NCI-H2196 (cell line): ENCODE results near the gene CDK5R2.

Experiments
- DNase-seq: peaks from one replicate; lab custom pipeline; 2025; ENCODE audit not compliant: unreplicated experiment; lab: John Stamatoyannopoulos, UW

The CDK5R2 gene

DNA sequence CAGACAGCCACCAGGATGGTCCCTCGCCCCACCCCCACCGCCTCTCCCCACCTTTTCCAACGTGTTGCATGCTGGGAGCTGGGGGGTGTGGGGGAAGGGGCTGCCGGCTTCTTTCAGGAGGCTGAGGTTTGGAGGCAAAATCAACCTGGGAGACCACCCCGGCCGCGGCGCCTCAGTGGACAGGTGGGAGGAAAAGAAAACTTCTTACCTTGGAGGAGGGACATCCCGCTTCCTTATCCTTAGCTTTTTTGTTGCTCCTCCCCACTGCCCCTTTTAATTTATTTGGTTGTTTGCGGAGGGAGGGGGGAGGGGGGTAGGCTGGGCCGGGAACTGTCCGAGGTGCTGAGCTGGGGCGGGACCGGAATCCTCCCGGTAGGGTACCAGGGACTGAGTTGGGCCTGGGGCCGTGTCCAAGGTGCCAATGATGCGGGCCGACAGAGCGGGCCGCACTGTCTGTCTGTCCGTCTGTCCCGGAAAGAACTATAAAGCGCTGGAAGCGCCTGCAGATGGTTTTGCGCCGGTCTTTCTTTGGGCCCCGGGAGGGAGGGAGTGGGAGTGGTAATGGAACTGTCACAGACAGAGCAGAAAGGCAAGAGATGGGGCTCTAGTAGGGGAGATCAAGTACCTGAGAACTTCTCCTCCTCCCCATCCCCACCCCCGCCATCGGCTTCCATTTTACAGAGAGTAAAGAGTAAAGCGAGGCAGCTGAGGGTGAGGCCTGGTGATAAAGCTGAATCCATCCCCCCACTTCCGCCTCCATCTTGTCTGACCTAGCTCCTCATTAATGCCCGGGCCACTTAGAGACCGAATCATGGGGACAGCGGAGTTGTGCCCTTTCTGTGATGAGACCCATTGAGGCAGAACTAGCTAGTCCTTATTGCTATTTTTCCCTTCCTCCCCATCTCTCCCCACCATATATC, 2.4 kb downstream of the CDK5R2 start:
- peak; percentile 58 for DNase-seq

DNA sequence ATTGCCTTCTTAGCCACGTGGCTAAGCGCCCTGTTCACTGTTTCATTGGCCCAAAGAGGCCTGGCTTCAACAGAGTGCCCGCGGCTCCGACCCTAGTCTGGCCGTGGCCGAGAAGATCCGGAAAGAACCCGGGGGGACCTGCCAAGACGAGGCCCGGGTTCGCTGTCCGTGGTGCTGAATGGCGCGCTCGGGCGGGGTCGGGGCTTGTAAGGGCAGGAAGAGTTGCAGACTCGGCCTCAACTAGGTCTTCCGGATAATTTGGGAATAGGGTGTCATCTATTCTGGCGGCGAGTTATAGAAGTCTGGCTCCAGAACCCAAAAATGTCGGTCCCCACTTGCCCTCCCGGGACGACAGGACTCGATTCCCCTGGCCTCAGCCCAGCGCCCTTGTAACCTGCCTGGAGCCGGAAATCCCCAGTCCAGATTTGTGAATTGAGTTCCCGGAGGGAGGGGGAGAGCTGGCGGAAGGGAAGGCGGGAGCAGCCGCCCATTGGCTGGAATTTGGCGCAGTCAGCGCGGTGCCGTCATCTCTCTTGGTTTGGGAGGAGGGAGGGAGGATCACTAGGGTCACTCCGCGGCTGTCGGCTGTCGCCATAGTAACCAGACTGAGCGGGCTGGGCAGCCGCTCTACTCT, 3.5 kb downstream of the CDK5R2 start:
- DNase-seq = peak; percentile 98

DNA sequence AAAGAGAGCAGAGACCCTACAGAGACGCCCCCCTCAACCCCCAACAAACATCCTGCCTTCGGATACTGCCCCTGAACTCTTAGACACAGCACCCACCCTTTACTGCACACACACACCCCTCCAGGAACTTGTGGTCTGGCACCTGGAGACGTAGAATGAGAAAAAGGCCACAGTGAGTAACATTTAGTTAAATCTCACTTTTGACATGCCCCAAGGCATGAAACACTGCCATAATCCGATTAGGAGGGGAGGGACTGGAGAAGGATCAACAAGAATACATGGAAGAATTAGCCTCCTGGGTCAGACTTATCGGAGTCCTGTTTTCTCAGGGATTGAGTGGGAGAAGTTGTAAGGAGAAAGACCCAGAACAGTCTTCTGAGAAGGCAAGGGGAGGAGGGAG, 4.1 kb downstream of the CDK5R2 start:
- DNase-seq = no peak

DNA sequence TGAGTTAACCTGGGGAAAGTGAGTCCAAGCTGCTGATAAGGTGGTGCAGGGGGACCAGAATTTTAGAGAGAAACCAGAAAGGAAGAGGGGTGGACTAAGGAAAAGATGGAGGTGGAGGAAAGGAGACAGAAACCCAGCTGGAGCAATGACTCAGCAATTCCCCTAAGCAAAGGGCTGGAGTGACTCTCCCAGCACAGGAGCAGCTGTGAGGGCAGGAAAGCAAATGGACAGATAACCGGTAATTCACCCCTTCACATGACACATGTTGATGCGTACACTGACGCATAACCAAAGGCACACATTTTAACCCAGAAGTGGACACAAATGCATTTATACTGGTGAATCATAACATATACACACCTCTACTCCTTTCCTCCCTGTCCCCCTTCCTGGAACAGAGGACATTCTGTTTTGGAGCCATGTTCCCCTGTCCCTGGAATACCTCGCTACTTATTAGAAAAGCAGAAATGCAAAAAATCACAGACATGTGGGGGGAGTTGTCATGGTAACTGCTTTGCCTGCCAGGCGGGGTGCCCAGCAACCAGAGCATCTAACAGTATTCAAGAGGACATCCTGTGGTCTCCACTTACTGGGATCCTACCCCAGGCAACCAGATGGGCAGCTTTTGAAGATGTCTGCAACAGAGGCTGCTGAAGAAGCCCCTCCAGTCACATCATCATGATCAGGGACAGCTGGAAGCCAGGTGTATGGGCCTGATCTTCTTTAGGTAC, 4.7 kb downstream of the CDK5R2 start:
- peak; percentile 64 for DNase-seq

DNA sequence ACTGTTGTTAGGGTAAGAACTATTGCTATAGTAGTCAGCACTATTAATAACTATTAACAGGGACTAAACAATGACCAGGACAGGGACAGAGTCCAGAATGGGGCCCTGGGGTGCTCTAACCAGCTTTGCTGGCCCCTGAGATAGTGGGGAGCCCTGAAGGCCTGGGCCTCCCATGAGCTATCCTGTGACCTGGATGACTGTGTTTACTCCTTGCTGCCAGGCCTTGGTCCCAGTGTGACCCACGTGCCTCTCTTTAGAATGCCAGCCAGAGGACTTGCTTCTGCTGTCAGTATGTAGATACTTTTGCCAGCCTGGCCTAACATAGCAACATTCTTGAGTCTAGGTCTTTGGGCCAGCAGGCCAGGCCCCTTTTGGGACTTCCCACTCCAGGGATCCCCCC, 11.4 kb downstream of the CDK5R2 start:
- no peak for DNase-seq

DNA sequence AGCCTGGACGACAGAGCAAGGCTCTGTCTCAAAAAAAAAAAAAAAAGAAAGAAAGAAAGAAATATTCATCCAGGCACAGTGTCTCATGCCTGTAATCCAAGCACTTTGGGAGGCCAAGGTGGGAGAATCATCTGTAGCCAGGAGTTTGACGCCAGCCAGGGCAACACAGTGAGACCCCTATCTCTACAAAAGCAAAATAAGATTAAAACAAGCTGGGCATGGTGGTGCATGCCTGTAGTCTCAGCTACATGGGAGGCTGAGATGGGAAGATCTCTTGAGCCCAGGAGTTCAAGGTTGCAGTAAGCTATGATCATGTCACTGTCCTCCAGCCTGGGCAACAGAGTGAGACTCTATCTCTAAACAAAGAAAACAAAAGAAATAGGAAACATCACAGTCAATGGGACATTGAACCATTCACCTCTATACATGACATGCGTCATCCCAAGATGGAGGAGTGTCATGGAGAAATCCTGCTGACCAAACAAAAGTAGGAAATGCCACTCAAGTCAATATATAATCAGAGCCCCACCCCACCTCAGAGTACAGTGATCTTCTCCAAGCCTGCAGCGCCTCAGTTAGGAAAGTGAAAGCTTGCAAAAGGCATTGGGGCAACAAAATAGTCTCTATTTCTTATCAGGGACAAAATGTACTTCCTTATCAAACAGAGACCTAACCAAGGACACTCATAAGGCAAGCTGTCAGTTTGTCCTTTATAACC, 15.8 kb downstream of the CDK5R2 start:
- no peak for DNase-seq

DNA sequence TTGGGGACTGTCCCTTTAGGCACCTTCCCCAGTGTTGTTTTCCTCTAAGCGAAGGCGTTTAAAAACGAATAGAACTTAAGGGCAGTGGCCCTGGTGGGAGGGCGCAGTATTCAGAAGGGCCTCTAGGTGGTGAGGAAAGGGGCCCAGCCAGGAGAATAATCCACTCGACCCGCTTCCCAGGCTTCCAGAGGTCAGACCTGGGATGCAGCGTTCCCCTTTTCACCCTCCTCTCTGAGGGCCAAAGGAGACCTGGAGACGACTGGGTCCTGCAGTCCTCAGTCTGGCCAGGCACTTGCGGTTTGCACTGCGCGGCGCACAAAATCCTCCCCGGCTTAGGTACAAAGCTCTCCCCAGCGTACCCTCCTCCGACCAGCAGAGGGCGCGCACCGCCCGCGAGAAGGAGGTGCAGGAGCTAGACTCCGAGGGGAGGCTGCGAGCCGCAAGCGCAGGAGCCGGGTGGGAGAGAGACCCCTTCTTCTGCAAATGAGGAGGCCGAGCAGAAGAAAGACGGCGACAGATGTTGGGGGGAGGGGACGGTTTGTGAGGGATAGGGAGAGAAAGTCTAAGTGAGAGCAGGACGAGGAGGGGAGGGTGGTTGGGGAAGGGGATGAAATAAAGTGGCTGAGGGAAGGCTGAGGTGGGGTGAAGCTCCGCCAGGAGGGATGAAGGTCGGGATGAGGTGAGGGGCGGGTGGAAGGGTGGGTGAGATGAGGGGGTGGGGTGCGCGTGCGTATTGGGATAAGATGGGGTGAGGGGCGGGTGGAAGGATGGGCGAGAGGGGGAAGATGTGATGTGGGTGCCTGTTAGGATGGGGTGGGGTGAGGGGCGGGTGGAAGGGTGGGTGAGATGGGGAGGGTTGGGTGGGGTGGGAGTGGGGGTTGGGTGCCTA, 20.6 kb downstream of the CDK5R2 start:
- peak; percentile 91 for DNase-seq

DNA sequence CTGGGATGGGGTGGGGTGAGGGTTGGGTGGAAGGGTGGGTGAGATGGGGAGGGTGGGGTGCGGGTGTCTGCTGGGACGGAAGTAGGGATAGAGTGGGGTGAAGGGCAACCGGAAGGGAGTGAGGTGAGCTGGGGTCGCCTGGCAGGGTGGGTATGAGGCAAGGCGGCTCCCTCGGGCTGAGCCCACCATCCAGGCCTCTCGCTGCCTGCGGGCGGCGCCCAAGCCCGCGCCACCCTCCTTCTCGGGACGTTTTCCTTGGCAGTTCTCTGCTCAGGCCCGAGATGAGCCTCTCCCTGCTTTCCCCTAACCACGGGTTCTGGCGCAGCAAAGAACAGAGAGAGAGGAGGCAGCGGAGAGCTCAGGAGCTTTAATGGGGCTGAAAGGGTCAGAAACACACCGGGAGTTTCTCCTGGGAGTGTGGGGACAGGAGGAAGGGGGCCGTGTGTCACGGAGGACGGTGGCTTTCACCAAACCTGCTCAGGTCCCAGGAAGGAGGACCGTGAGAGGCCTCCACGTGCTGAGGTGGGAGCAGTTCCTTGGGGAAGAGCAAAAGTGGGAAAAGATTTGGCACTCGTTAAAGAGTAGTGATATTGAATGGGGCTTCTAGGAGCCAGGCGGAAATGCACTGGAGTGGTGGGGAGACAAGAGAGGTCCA, 21.4 kb downstream of the CDK5R2 start:
- no peak for DNase-seq

DNA sequence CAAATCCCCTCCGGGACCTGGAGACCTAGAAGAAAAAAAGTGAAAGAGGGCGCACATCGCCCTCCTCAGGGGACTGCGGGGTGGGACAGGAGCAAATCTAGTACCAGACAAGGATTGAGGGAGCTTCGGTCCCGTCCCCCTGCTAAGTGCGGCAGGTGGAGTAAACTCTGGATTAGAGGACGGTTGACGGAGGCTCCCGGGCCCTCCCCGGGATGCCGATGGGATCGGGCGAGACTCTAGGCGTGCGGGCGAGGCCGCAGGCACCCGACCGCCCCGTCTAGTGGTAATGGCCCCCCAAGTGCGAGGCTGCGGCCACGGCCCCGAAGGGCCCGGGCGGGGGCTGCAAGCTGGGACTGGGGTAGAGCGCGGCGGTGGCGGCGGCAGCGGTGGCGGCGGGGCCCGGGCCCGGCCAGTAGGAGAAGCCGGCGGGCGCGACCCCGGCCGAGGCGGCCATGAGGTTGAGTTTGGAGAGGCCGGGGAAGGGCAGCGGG, 22.0 kb downstream of the CDK5R2 start:
- no peak for DNase-seq

DNA sequence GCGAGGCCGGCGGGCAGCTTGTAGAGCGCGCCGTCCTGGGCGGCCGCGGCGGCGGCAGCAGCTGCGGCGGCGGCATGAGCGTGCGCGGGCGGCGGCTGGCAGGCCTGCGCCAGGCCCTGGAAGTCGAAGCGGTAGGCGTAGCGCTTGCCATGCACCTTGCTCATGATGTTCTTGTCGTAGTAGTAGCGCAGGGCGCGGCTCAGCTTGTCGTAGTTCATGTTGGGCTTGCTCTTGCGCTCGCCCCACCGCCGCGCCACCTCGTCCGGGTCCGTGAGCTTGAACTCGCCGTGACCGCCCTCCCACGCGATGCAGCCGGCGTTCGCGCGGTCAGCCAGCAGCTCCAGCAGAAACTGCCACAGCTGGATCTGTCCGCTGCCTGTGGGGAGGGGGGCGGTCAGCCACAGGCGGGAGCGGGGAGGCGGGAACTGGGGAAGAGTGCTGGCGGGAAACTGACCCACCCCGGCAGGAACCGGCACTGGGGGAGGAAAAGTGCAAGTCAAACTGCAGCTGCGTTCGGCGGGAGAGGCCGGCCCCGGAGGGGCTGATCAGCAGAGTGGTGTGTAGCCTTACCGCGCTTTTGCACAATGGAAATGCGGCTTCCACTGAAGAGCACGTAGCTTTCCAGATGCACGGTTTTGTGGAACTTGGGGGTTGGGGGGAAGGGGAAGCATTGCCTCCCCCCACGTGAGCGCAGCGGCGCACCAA, 22.6 kb downstream of the CDK5R2 start:
- no peak for DNase-seq

DNA sequence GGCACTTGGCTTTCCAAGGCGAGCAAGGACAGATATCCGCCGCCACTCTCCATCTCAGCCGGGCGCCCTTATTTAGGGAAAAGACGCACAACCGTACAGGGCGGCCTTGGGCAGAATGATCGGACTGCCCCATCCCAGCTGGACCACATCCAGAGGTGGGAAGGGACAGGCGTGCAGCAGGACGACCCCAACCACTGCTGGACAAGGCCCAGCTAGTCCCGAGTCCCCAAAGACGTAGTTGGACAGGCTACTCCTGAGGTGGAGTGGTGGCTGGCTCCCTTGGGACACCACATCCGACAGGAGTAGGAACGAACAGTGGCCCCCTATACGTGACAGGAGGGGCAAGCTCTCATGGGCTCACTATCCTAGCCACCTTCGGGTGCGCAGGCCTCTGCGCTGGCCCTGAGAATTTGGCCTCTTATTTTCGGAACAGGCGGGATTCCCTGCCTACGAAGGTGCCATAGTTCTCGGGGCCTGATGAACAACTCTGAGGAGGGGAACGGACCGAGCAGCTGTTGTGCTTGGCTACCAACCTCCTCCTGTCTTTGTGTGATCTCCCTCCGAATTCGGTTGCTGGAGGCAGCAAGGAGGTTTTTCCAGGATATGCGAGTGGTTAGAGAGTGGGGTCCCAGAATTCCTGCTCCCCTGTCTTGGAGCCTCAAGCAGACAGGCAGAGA, 23.3 kb downstream of the CDK5R2 start:
- no peak for DNase-seq

DNA sequence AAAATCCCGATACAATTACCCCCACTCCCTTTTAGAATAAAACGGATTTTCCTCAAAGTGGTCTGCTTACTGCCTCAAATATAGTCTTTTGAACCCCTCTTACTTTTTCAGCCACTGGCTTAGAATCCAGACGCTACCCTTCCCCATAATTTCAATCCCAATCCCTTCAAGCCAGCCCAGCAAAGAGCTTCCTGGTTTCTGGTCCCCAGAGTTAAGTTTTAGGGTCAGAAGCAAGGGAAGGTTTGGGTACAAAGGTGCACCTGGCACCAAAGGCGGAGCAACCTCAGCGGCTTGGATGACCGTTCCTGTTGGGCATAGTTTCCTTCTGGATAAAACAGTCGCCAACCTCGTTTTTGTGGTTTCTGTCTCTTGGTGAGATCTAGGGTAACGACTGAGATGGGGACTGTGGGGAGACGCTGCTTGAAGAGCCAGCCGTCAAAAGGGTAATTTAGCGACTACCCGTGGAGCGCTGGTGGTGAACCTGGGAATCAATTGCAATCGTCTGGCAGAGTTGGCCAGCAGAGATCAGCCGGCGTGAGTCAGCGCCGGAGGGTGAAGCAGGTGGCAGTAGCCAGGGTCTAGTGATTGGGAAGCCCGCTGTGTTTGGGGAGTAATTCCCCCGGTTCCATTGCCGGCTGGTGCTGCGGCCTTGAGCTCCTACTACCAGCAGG, 23.9 kb downstream of the CDK5R2 start:
- no peak for DNase-seq

DNA sequence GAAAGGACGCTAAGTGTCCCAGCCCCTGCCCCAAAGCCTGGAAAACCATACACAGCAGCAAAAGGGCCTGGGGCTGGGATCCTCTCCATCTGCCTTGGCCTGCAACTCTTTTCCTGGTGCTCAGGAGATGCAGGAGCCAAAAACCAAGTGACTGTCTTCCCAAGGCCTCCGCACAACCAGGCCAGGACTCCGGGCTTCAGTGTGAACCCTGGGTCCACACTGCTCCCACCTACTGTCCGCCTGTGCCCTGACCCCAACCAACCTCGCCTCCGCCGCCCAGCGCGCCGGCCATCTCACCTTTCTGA, 24.4 kb downstream of the CDK5R2 start:
- DNase-seq = no peak

DNA sequence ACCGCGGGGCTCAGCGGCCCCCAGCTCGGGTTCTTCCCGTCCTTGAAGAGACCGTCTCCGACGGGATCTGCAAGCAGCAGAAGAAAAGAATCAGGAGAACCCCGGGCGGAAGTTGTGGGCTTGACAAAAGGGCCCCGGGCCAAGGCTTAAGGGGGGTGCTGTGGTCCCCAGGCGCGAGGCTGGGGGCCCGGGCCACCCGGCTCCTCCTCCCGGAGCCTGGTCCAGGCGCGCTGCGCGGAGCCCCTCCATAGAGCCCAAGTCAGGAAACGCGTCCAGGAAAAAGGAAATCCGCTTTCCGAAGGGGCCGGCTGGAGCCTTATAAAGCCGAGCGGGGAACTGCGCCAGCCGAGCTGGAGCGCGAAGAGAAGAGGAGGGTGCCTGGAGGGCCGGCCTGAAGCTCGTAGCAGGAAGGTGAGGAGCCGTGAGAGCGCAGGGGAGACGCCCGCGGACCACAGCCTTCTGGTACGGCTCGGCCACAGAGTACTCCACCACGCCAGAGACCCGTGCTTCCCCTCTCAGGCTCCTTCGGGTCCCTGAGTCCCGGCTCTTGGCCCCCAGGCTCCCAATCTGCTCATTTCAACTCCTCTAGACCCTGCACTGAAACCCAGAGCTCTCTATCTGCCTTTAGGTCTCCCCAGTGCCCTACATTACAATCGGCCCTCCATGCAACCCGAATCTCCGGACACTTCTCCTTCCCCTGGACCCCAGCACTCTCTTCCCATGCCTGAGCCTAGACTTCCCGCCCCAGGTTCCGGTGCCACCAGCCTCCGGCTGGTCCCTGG, 25.0 kb downstream of the CDK5R2 start:
- no peak for DNase-seq

DNA sequence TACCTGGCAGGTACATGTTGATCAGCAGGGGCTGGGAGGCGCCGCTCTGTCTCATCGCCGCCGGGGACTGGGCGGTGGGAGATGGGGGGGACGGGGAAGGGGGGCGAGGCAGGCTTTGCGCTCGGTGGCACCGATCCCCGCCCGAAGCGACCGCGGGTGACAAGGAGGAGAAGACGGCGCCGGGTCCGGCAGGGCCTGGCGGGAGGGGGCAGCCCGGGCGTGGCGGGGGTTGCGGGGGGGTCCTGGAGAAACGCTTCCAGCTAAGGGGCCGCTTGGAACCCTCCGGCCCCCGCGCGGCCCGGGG, 25.5 kb downstream of the CDK5R2 start, which contains the start of gene FEV:
FEV (minus strand) TSS at position 164 of the 304 bp plus-strand sequence; CDS start at position 55, 109 bp downstream.
- no peak for DNase-seq

DNA sequence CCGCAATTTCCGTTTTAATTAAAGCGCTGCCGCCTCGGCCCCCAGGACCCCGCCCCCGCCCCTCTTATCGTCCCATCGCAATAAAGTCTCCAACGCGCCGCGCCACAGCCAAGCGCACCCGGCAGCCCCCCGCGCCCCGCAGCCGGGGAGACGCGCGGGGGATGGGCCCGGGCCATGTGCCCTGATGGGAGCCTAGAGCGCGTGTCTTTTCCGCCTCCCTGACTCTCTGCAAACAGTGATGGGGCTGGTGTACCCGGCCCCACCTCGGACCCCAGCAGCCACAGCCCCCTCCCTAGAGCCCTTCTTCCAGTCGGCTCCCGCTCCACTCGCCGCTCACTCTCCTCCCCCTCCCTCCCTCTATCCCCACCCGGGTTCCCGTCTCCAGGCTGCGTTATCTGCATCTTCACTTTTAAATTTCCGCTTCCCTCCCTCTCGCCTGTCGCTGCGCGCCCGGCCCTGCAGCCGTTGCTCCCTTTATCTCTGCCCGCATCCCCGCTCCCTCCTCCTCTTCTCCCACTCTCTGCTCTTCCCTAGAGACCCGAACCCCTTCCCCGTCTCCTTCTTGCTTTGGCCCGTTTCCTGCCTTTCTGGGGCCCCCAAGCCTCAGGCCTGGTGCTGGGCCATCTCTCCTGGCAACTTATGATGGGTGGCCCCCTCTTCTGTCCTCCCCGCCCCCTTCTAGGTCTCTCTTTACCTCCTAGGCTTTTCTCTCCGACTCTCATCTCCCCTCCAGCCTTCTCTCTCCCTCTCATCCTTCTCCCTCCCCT, 26.0 kb downstream of the CDK5R2 start:
- DNase-seq = no peak
